Lower lobe of right lung (tissue), 2 donors: ENCODE measurements around the gene MYH15. TPM values are rescaled to one million over a fixed set of nuclear protein-coding genes. Genes with fewer than 3 reads are reported as not detected.

Source experiments
- ATAC-seq, 2 donors: fragments of 200-7000 bp; cut with Tn5 transposase; one replicate each; pipeline ENCODE4 v1.9.1; 2020 to 2022; ENCODE audit warnings: mild to moderate bottlenecking in 2 of 2, moderate library complexity in 2 of 2
- DNase-seq: peaks from one replicate; pipeline ENCODE4 v3.0.0-alpha.2; 2020
- H3K27ac ChIP-seq: fragments of 200-600 bp; one replicate; pipeline ENCODE4 v1.8.0; 2022
- H3K27me3 ChIP-seq: fragments of 200-600 bp; one replicate; pipeline ENCODE4 v1.8.0; 2022; ENCODE audit warnings: low read depth
- H3K36me3 ChIP-seq: fragments of 200-600 bp; one replicate; pipeline ENCODE4 v1.8.0; 2022; ENCODE audit warnings: mild to moderate bottlenecking
- H3K4me1 ChIP-seq: fragments of 200-600 bp; one replicate; pipeline ENCODE4 v1.8.0; 2022
- H3K4me3 ChIP-seq: fragments of 200-600 bp; one replicate; pipeline ENCODE4 v1.8.0; 2022; ENCODE audit warnings: mild to moderate bottlenecking
- H3K9me3 ChIP-seq: fragments of 200-600 bp; one replicate; pipeline ENCODE4 v1.8.0; 2022
- intact Hi-C: fragments of 100-400 bp; cut with DNase I; formaldehyde crosslinking; loops from one replicate; pipeline ENCODE4 v1.11.0; 2022
- total RNA-seq: library from RNA; stranded (reverse); fragmentation: NEBNext Ultra II Directional; extraction: Animal tissue kit (Norgen Biotek cat#: 25700); gene quantifications from one replicate; pipeline ENCODE4 v1.2.1, GENCODE V29; 2021
- TF ChIP-seq, protein P1 (sequence below): fragments of 200-600 bp; IDR thresholded peaks from one replicate; pipeline ENCODE4 v1.8.0; 2022; ENCODE audit warnings: antibody characterized with exemption, mild to moderate bottlenecking
- donor health status: DM: no; HTN: yes; CAD: no; lungs with severe emphysema.

The MYH15 gene
- total RNA-seq, 1 donor from 2014 or later: 1.0 TPM

DNA sequence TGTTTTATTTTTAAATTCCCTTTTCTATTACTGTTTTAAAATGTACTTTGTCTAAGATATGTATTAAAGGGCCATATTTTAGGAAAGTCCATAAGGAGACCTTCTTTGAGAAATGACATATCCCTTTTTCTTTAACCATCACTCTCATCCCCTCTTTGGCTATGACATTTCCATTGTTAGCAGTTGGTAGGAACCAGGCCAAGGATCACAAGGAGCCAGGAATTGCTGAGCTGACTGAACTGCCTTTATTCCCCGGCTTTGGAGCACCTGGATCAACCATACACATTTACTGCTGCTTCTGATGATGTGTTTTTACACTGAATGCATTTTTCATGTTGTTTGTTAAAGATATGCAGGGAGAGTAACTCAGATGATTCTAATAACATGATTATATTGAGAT lies 134.4 kb downstream of the MYH15 start:
- intact Hi-C loops: no loop called here
- no peak for ATAC-seq

DNA sequence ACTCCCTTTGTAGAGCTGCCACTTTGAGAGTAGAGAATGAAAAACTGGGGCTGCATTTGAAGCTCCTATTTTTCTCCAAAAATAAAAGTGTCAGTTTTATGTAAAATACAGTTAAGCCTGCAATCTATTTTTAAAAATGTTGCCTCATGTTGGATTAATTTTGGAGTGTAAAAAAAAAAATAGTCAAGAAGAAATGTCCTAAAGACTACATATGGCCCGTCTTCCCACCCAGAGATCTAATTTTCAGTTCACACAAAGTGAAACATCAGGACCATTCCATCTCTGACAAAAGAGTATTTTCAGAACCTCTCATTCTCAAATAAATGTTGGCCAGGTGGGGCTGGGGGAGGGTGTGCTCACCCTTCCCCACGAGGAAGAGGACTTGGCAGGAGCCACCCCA lies 151.4 kb downstream of the MYH15 start:
- Histone ChIP-seq H3K27me3 (no peaks in the 10 kb centered on the region), H3K36me3 (no peaks in the 10 kb centered on the region), H3K9me3 (no peaks in the 10 kb centered on the region), H3K27ac (no peak overlapping the region), H3K4me1 (no peaks in the 10 kb centered on the region), H3K4me3 (no peak overlapping the region)
- no peak for ATAC-seq
- TF ChIP-seq, protein P1, sequence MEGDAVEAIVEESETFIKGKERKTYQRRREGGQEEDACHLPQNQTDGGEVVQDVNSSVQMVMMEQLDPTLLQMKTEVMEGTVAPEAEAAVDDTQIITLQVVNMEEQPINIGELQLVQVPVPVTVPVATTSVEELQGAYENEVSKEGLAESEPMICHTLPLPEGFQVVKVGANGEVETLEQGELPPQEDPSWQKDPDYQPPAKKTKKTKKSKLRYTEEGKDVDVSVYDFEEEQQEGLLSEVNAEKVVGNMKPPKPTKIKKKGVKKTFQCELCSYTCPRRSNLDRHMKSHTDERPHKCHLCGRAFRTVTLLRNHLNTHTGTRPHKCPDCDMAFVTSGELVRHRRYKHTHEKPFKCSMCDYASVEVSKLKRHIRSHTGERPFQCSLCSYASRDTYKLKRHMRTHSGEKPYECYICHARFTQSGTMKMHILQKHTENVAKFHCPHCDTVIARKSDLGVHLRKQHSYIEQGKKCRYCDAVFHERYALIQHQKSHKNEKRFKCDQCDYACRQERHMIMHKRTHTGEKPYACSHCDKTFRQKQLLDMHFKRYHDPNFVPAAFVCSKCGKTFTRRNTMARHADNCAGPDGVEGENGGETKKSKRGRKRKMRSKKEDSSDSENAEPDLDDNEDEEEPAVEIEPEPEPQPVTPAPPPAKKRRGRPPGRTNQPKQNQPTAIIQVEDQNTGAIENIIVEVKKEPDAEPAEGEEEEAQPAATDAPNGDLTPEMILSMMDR: no peak
- intact Hi-C loops: no loop called here
- DNase-seq: no peak

More for the DNA sequence above, 134.4 kb downstream of the MYH15 start:
- TF ChIP-seq, protein P1: no peak
- no peak overlapping the region for H3K27ac ChIP-seq
- DNase-seq: no peak
- H3K27me3 ChIP-seq: no peaks in the 10 kb centered on the region
- no peak overlapping the region for H3K4me3 ChIP-seq
- H3K9me3 ChIP-seq: no peaks in the 10 kb centered on the region
- no peaks in the 10 kb centered on the region for H3K4me1 ChIP-seq
- no peaks in the 10 kb centered on the region for H3K36me3 ChIP-seq

DNA sequence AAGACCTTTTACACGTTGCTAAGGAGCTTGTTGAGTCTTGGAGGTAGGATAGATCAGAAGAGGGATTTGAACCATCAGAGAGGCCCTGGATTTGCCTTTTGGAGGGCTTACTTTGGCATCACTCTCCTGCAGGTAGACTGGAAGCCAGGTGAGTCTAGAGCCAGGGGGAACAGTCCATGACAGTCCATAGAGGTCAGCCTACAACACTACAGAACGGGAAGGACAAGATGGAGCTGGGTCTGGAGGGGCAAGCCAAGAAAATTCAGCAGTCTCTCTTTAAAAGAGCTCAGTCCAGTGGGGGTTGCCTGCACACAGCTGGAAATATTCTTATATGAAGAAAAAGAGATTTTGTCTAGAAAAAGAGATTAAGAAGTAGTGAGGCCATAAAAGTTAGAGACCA lies 153.4 kb downstream of the MYH15 start:
- Histone ChIP-seq H3K4me1 (no peaks in the 10 kb centered on the region), H3K36me3 (no peaks in the 10 kb centered on the region), H3K9me3 (no peaks in the 10 kb centered on the region), H3K27me3 (no peaks in the 10 kb centered on the region), H3K4me3 (no peak overlapping the region), H3K27ac (no peak overlapping the region)
- DNase-seq: no peak
- intact Hi-C loops: no loop called here
- TF ChIP-seq, protein P1: no peak
- no peak for ATAC-seq

DNA sequence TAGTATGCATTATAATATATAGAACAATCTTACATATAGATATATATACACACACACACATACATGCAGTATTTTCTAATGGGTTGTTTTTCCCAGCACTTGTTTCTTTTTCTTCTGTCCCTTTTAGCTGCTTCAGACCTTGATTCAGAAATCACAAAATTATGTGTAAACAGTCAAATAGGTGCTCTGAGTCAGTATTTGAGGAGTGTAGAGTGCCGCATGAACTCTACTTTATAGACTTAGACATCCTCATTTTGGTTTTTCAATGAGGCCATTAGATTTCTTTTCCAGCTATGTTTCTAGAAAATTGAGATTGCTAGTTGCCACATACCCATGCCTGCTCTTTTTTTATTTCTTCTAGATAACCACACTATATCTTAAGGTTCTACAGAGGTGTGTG lies 155.8 kb downstream of the MYH15 start:
- TF ChIP-seq, protein P1: no peak
- Histone ChIP-seq H3K27ac (no peak overlapping the region), H3K4me1 (no peaks in the 10 kb centered on the region), H3K4me3 (no peak overlapping the region), H3K36me3 (no peaks in the 10 kb centered on the region), H3K9me3 (no peaks in the 10 kb centered on the region), H3K27me3 (no peaks in the 10 kb centered on the region)
- ATAC-seq: no peak
- intact Hi-C loops: no loop called here
- DNase-seq: no peak

DNA sequence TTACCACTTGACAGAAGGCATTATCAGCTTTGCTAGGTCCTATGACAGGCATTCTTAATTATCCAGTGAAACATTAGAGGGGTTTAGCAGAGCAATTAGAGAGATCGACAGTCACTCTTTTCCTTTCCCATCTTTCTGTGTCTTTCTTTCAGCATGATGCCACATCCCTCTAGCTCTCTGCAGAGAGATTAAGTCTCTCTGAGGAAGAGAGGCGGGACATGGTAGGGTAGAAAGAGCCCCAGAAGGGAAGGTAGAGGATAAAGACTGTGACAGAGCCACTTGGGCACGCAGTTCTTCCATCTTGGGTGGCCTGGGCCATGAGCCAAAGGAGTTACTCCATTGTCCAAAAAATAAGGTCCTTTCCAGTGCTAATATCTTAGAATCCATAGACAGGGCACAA lies 158.2 kb downstream of the MYH15 start:
- H3K9me3 ChIP-seq: no peaks in the 10 kb centered on the region
- TF ChIP-seq, protein P1: no peak
- H3K27ac ChIP-seq: no peak overlapping the region
- H3K27me3 ChIP-seq: no peaks in the 10 kb centered on the region
- intact Hi-C loops: no loop called here
- DNase-seq (no peak), ATAC-seq (no peak)
- no peaks in the 10 kb centered on the region for H3K4me1 ChIP-seq
- H3K36me3 ChIP-seq: no peaks in the 10 kb centered on the region
- no peak overlapping the region for H3K4me3 ChIP-seq
